ENCODE data around the gene UBE2E2. TPM values are rescaled to one million over a fixed set of nuclear protein-coding genes. Genes with fewer than 3 reads are reported as not detected.
A peak's percentile ranks its signal among the peaks of the same experiment; 100 is the strongest.

The UBE2E2 gene
- total RNA-seq, 1 donor from 2014 or later, result 45.9 TPM

- Histone ChIP-seq H3K27me3 (no peaks in the 10 kb centered on the region), H3K4me1 (peaks cover 5% of the 10 kb centered on the region), H3K36me3 (no peaks in the 10 kb centered on the region), H3K4me3 (no peak overlapping the region), H3K9me3 (no peaks in the 10 kb centered on the region), H3K27ac (no peak overlapping the region)
- peak; percentile 54 for ATAC-seq
- no peak for DNase-seq
- TF ChIP-seq, protein P1, sequence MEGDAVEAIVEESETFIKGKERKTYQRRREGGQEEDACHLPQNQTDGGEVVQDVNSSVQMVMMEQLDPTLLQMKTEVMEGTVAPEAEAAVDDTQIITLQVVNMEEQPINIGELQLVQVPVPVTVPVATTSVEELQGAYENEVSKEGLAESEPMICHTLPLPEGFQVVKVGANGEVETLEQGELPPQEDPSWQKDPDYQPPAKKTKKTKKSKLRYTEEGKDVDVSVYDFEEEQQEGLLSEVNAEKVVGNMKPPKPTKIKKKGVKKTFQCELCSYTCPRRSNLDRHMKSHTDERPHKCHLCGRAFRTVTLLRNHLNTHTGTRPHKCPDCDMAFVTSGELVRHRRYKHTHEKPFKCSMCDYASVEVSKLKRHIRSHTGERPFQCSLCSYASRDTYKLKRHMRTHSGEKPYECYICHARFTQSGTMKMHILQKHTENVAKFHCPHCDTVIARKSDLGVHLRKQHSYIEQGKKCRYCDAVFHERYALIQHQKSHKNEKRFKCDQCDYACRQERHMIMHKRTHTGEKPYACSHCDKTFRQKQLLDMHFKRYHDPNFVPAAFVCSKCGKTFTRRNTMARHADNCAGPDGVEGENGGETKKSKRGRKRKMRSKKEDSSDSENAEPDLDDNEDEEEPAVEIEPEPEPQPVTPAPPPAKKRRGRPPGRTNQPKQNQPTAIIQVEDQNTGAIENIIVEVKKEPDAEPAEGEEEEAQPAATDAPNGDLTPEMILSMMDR (IDR thresholded peaks at IDR 0.05), result no peak
- intact Hi-C loops (cut with DNase I), result no loop called here
Measured at GRCh38 chr3:23396746-23397145, 193.6 kb downstream of the UBE2E2 start.

- TF ChIP-seq, protein P1 (IDR thresholded peaks at IDR 0.05), result no peak
Measured at GRCh38 chr3:23399221-23399620, 196.1 kb downstream of the UBE2E2 start.

DNA sequence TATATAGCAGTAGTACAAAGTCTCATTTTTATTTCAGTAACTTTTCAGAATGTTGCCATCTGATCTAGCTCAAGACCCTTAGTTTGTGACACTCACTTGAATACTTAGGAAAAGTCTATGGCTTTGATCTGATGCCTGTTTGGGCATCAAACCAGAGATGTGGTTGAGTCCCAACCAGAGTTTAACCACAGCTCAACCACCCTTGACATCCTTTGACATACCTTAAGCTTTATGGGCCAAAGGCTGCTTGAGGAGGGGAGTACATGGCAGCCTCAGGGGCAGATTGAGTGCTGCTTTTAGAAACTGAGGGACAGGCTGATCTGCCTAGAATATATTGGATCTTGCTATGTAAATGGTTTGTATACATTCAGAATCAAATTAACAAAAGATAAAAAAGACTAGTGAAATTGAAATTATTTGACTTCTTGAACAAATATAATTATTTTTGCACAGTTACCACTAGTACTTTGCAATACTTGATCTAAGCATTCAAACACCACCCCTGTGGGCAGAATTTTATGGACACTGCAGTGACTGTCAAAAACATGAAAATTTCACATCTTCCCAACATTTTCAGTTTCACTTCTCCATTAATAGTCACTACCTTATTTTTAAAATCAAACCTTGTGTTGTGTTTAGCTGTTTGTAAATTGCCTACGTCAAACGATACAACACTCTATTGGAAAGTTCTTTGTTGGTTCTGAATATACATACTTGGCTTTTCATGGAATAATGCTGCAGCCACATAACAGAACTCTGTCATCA lies 199.8 kb downstream of the UBE2E2 start:
- H3K36me3 ChIP-seq, result no peaks in the 10 kb centered on the region
- ATAC-seq (peak; percentile 36), DNase-seq (no peak)
- no peak overlapping the region for H3K4me3 ChIP-seq
- TF ChIP-seq, protein P1 (IDR thresholded peaks at IDR 0.05), result no peak
- H3K9me3 ChIP-seq, result no peaks in the 10 kb centered on the region
- intact Hi-C loops (cut with DNase I), result no loop called here
- H3K4me1 ChIP-seq, result peaks cover 4% of the 10 kb centered on the region
- no peak overlapping the region for H3K27ac ChIP-seq
- no peaks in the 10 kb centered on the region for H3K27me3 ChIP-seq

More at GRCh38 chr3:23399221-23399620, 196.1 kb downstream of the UBE2E2 start:
- Histone ChIP-seq H3K4me3 (no peak overlapping the region), H3K27ac (no peak overlapping the region), H3K27me3 (no peaks in the 10 kb centered on the region), H3K9me3 (no peaks in the 10 kb centered on the region), H3K4me1 (peaks cover 5% of the 10 kb centered on the region), H3K36me3 (no peaks in the 10 kb centered on the region)
- DNase-seq (no peak), ATAC-seq (no peak)
- intact Hi-C loops (cut with DNase I), result no loop called here

GRCh38 chr3:23404246-23404645 lies 201.1 kb downstream of the UBE2E2 start:
- ATAC-seq (no peak), DNase-seq (no peak)
- Histone ChIP-seq H3K36me3 (no peaks in the 10 kb centered on the region), H3K27me3 (no peaks in the 10 kb centered on the region), H3K4me3 (no peak overlapping the region), H3K27ac (no peak overlapping the region), H3K9me3 (no peaks in the 10 kb centered on the region), H3K4me1 (peaks cover 4% of the 10 kb centered on the region)
- TF ChIP-seq, protein P1 (IDR thresholded peaks at IDR 0.05), result no peak
- intact Hi-C loops (cut with DNase I), result no loop called here

DNA sequence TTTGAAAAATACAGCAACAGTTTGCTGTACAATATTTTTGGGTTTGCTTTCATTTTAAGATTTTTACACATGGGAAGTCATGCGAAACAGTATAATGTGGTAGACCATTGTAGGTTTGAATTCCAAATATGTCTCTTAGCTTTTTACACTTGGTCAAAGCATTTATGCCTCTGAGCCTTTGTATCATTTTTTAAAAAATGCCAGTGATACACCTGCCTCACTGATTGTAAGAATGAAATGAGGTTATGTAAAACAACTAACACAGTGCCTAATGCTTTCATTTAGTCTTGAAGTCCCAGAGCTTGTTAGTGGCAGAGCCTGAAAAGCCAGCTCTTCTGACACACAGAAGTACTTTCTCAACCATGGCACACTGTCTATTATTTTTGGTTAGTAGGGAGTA lies 202.0 kb downstream of the UBE2E2 start:
- Histone ChIP-seq H3K27me3 (no peaks in the 10 kb centered on the region), H3K36me3 (no peaks in the 10 kb centered on the region), H3K4me3 (no peak overlapping the region), H3K27ac (no peak overlapping the region), H3K4me1 (peaks cover 4% of the 10 kb centered on the region), H3K9me3 (no peaks in the 10 kb centered on the region)
- ATAC-seq, result no peak
- DNase-seq, result no peak
- TF ChIP-seq, protein P1 (IDR thresholded peaks at IDR 0.05), result no peak
- intact Hi-C loops (cut with DNase I), result no loop called here

Measured in upper lobe of right lung (tissue), 1 donor.